B cell (primary cell): Measurements from ENCODE around the gene ECD. TPM values are rescaled to one million over a fixed set of nuclear protein-coding genes. Genes with fewer than 3 reads are reported as not detected.
"Not testable (repeated sequence)": the region's sequence is repeated elsewhere in the genome, so short reads cannot be mapped to it uniquely, and the experiment has no call there.

ENCODE experiments used
- ATAC-seq: fragments of 200-7000 bp; cut with Tn5 transposase; one replicate; pipeline ENCODE4 v1.10.0; 2021; ENCODE audit warnings: low read depth, mild to moderate bottlenecking, moderate number of reproducible peaks, moderate library complexity
- CTCF ChIA-PET: fragments of 350-600 bp; sonication (Branson Sonifier 250); formaldehyde crosslinking; loops from one replicate; lab custom pipeline; 2021; ENCODE audit warnings: antibody characterized with exemption, inconsistent platforms; lab: Charles Lee
- POLR2A ChIA-PET: fragments of 350-600 bp; sonication (Branson Sonifier 250); formaldehyde crosslinking; loops from one replicate; lab custom pipeline; 2021; ENCODE audit warnings: antibody characterized with exemption; lab: Charles Lee
- DNase-seq: peaks from one replicate; pipeline ENCODE4 v3.0.0; 2013
- H2AFZ ChIP-seq: 2 replicates; pipeline ENCODE4 v1.6.1; 2012; ENCODE audit warnings: mild to moderate bottlenecking, low read depth, low read length; ENCODE audit not compliant: insufficient read depth, poor library complexity, severe bottlenecking
- H3K27ac ChIP-seq, 2 donors: 1 replicate in 1 of 2; 2 replicates in 1 of 2; pipeline ENCODE4 v1.5.1; 2012 to 2013; ENCODE audit warnings: low read length in 2 of 2, mild to moderate bottlenecking in 2 of 2, moderate library complexity in 1 of 2
- H3K27me3 ChIP-seq, 4 experiments: fragments of 200-600 bp in 1 of 4; sonication (generic) in 1 of 4; replicated peaks in 1 of 4; 1 replicate in 2 of 4; 2 replicates in 2 of 4; pipeline versions ENCODE4 v1.6.1 to v1.7.0; 2013 to 2016; ENCODE audit warnings: low read length in 3 of 4, mild to moderate bottlenecking in 2 of 4, mixed read lengths in 1 of 4, moderate library complexity in 1 of 4; ENCODE audit not compliant: insufficient read depth in 4 of 4, control insufficient read depth in 3 of 4; ENCODE audit errors: control extremely low read depth in 1 of 4
- H3K36me3 ChIP-seq, 2 experiments: replicated peaks in 1 of 2; 1 replicate in 1 of 2; 2 replicates in 1 of 2; pipeline versions ENCODE4 v1.6.1 to v1.7.1; 2013; ENCODE audit warnings: low read length in 1 of 2; ENCODE audit not compliant: insufficient read depth in 2 of 2, control insufficient read depth in 1 of 2; ENCODE audit errors: control extremely low read depth in 1 of 2, extremely low read depth in 1 of 2
- H3K4me1 ChIP-seq, 2 donors: fragments of 200-600 bp in 1 of 2; sonication (generic) in 1 of 2; 1 replicate in 1 of 2; 2 replicates in 1 of 2; pipeline versions ENCODE4 v1.5.1 to v1.6.1; 2013 to 2017; ENCODE audit warnings: low read length in 2 of 2; ENCODE audit not compliant: control insufficient read depth in 2 of 2, insufficient read depth in 2 of 2
- H3K4me2 ChIP-seq: replicated peaks from 2 replicates; pipeline ENCODE3; 2012; ENCODE audit warnings: mild to moderate bottlenecking, low read depth, low read length; ENCODE audit not compliant: poor library complexity, severe bottlenecking
- H3K4me3 ChIP-seq, 5 experiments: fragments of 200-600 bp in 1 of 5; sonication (generic) in 1 of 5; 1 replicate in 3 of 5; 2 replicates in 2 of 5; pipeline versions ENCODE4 v1.5.1 to v1.7.0; 2011 to 2016; ENCODE audit warnings: low read length in 4 of 5, mild to moderate bottlenecking in 4 of 5, low read depth in 2 of 5, control low read depth in 1 of 5, moderate library complexity in 1 of 5; ENCODE audit not compliant: insufficient read depth in 1 of 5; ENCODE audit errors: control extremely low read depth in 1 of 5, extremely low read depth in 1 of 5
- H3K79me2 ChIP-seq: fragments of 200-600 bp; sonication (generic); one replicate; pipeline ENCODE4 v1.6.0; 2016; ENCODE audit warnings: low read length; ENCODE audit not compliant: control insufficient read depth, insufficient read depth
- H3K9ac ChIP-seq: fragments of 200-600 bp; sonication (generic); 2 replicates; pipeline ENCODE4 v1.6.1; 2017; ENCODE audit warnings: mild to moderate bottlenecking, low read length, moderate library complexity
- H3K9me3 ChIP-seq, 3 donors: one replicate each; pipeline versions ENCODE4 v1.6.1 to v1.7.1; 2013; ENCODE audit warnings: low read length in 2 of 3; ENCODE audit not compliant: control insufficient read depth in 2 of 3, insufficient read depth in 1 of 3; ENCODE audit errors: control extremely low read depth in 1 of 3
- H4K20me1 ChIP-seq: 2 replicates; pipeline ENCODE4 v1.6.0; 2012; ENCODE audit warnings: mild to moderate bottlenecking, low read length; ENCODE audit not compliant: insufficient read depth, control insufficient read depth, poor library complexity, severe bottlenecking
- H3K27ac Mint-ChIP-seq: one replicate; pipeline ENCODE4 v1.8.0; 2021; ENCODE audit warnings: mixed read lengths
- H3K27me3 Mint-ChIP-seq: one replicate; pipeline ENCODE4 v1.8.0; 2021; ENCODE audit warnings: mixed read lengths
- H3K4me1 Mint-ChIP-seq: one replicate; pipeline ENCODE4 v1.8.0; 2021; ENCODE audit warnings: mixed read lengths
- H3K4me3 Mint-ChIP-seq: one replicate; pipeline ENCODE4 v1.8.0; 2021; ENCODE audit warnings: mixed read lengths
- H3K9me3 Mint-ChIP-seq: one replicate; pipeline ENCODE4 v1.8.0; 2022; ENCODE audit warnings: mixed read lengths; ENCODE audit not compliant: insufficient read depth
- EZH2 ChIP-seq: IDR thresholded peaks from 2 replicates; pipeline ENCODE4 v1.6.1; 2012; ENCODE audit warnings: borderline replicate concordance, low read depth, mild to moderate bottlenecking, moderate library complexity, low read length; ENCODE audit not compliant: insufficient read depth, poor library complexity, severe bottlenecking
- WGBS: methylation state at CpG from one replicate; pipeline ENCODE4 v1.1.5; 2013; ENCODE audit warnings: missing lambda C conversion rate; ENCODE audit not compliant: insufficient coverage; 5-methylcytosine and 5-hydroxymethylcytosine counted together
- intact Hi-C: fragments of 100-400 bp; cut with micrococcal nuclease; formaldehyde crosslinking; loops from one replicate; pipeline ENCODE4 v1.10.0; 2022
- polyA plus RNA-seq: library from polyadenylated mRNA; depleted of rRNA; stranded (reverse); fragments of >200 nt; gene quantifications from 2 replicates; pipeline ENCODE4 v1.2.3, GENCODE V29; 2012
- total RNA-seq, 2 donors: library from RNA; stranded (reverse); fragments of 120-200 nt in 1 of 2; gene quantifications; 1 replicate in 1 of 2; 2 replicates in 1 of 2; pipeline versions ENCODE4 v1.2.3 to v1.2.4, GENCODE V29; 2013 to 2022
- TF ChIP-seq, protein P1 (sequence below): fragments of 200-600 bp; IDR thresholded peaks from one replicate; pipeline ENCODE4 v1.8.0; 2022; ENCODE audit warnings: antibody characterized with exemption, mild to moderate bottlenecking

The ECD gene
- total and polyA plus RNA-seq, 2 donors (not counting 1 experiment from before 2014, with no cell fraction given): 15.7 to 37.1 TPM

DNA sequence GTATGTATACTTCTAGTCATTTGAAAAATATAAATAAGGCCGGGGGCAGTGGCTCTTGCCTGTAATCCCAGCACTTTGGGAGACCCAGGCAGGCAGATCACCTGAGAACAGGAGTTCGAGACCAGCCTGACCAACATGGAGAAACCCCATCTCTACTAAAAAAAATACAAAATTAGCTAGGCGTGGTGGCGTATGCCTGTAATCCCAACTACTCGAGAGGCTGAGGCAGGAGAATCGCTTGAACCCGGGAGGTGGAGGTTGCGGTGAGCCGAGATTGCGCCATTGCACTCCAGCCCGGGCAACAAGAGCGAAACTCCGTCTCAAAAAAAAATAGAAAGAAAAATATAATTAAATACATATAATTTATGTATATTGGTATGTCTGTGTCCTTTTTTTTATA, 55.8 kb downstream of the ECD start:
- H3K9me3 Mint-ChIP-seq, H3K79me2 ChIP-seq, H3K9me3 ChIP-seq, H3K36me3 ChIP-seq, H3K4me1 ChIP-seq, H4K20me1 ChIP-seq, H3K4me3 Mint-ChIP-seq, H3K9ac ChIP-seq, H3K27ac ChIP-seq, DNase-seq, H2AFZ ChIP-seq, H3K4me2 ChIP-seq, POLR2A ChIA-PET, H3K27ac Mint-ChIP-seq, ATAC-seq, H3K4me3 ChIP-seq, H3K27me3 ChIP-seq, H3K27me3 Mint-ChIP-seq: not testable (repeated sequence)
- peaks cover 11% of the 10 kb centered on the region for H3K4me1 Mint-ChIP-seq
- CTCF ChIA-PET: interaction anchor here (0.5 to 4.3 kb wide), 2 partner anchors 16 to 111 kb away, joined by 3 to 35 read pairs; partner anchors contain the start of gene P4HA1
- intact Hi-C loops: loop anchor here (5.0 kb wide), 1 partner anchor 140 kb away; the partner anchor contains the start of gene MRPS16
- no CpG with 5 or more reads among the region's 13 CpGs for WGBS

DNA sequence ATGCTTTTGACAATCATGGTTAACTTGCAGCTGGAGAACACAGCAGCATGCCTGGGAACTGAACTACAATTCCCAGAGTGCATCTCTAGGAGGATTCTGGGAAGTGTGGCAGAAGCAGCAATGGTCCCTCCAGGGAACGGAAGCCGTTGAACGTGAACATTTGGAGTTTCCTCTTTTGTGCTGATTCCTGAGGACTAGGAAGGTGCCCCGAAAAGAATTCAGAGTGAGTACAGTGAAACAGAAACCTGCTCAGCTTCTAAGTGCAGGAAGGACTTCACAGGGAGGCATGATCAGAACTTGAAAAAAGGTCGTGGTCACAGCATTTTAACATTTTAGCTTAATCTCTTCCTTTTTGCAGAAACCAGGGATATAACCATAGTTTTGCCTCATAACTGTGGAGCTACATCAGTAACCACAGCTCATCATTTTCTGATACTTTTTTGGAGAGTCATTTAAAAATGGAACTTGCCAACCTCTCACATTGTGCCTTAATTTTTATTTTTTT, 57.4 kb downstream of the ECD start, which contains the start of gene NUDT13:
TSS of gene NUDT13 (plus strand) at position 111 of the 505 bp plus-strand sequence. CDS start 3,911 bp downstream, outside the sequence.
- ATAC-seq (peak; percentile 93), DNase-seq (peak; percentile 80)
- peaks cover 1 to 3% of the 10 kb centered on the region in 2 experiments for H3K36me3 ChIP-seq
- TF ChIP-seq, protein P1, sequence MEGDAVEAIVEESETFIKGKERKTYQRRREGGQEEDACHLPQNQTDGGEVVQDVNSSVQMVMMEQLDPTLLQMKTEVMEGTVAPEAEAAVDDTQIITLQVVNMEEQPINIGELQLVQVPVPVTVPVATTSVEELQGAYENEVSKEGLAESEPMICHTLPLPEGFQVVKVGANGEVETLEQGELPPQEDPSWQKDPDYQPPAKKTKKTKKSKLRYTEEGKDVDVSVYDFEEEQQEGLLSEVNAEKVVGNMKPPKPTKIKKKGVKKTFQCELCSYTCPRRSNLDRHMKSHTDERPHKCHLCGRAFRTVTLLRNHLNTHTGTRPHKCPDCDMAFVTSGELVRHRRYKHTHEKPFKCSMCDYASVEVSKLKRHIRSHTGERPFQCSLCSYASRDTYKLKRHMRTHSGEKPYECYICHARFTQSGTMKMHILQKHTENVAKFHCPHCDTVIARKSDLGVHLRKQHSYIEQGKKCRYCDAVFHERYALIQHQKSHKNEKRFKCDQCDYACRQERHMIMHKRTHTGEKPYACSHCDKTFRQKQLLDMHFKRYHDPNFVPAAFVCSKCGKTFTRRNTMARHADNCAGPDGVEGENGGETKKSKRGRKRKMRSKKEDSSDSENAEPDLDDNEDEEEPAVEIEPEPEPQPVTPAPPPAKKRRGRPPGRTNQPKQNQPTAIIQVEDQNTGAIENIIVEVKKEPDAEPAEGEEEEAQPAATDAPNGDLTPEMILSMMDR: no peak
- TF ChIP-seq EZH2: no peak
- Mint-ChIP-seq H3K4me1 (peaks cover 11% of the 10 kb centered on the region), H3K27me3 (no peaks in the 10 kb centered on the region), H3K4me3 (peak within 1 kb of the TSS; percentile 97), H3K27ac (peak within 1 kb of the TSS; percentile 93), H3K9me3 (no peaks in the 10 kb centered on the region)
- 3% methylated on average over 5 of the region's 5 CpGs for WGBS
- H3K27ac ChIP-seq: peak within 1 kb of the TSS; percentile 26 to 62
- no peaks in the 10 kb centered on the region for H3K79me2 ChIP-seq
- intact Hi-C loops: loop anchor here (1.0 to 5.0 kb wide), 3 partner anchors 14 to 142 kb away; partner anchors contain the start of genes ECD, FAM149B1, MRPS16 and P4HA1
- no peaks in the 10 kb centered on the region for H3K9me3 ChIP-seq
- H2AFZ ChIP-seq: peak within 1 kb of the TSS; percentile 64
- POLR2A ChIA-PET: interaction anchor here (1.8 to 2.1 kb wide), 2 partner anchors 13 to 15 kb away, joined by 7 read pairs; partner anchors contain the start of gene P4HA1
- no peaks in the 10 kb centered on the region for H3K27me3 ChIP-seq
- CTCF ChIA-PET: interaction anchor here (0.8 to 4.3 kb wide), 6 partner anchors 10 to 49 kb away, joined by 3 to 35 read pairs (median 7); partner anchors contain the start of gene P4HA1
- peak within 1 kb of the TSS; percentile 65 for H3K4me2 ChIP-seq
- H3K9ac ChIP-seq: peak within 1 kb of the TSS; percentile 64
- peak within 1 kb of the TSS; percentile 50 to 79 (median 71) for H3K4me3 ChIP-seq
- peaks cover 0 to 9% of the 10 kb centered on the region in 2 donors for H3K4me1 ChIP-seq
- no peaks in the 10 kb centered on the region for H4K20me1 ChIP-seq

DNA sequence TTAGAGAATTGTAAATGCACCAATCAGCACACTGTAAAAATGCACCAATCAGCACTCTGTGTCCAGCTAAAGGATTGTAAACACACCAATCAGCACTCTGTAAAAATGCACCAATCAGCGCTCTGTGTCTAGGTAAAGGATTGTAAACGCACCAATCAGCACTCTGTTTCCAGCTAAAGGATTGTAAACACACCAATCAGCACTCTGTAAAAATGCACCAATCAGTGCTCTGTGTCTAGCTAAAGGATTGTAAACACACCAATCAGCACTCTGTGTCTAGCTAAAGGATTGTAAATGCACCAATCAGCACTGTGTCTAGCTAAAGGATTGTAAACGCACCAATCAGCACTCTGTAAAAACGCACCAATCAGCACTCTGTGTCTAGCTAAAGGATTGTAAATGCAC, 58.6 kb downstream of the ECD start:
- H3K4me3 Mint-ChIP-seq, H3K9me3 Mint-ChIP-seq, H3K4me3 ChIP-seq, H3K27me3 Mint-ChIP-seq, DNase-seq, H3K4me2 ChIP-seq, H2AFZ ChIP-seq, H3K79me2 ChIP-seq, H3K9ac ChIP-seq, H3K27ac Mint-ChIP-seq, H3K27ac ChIP-seq, ATAC-seq, H3K36me3 ChIP-seq, H3K9me3 ChIP-seq, H3K27me3 ChIP-seq, H3K4me1 ChIP-seq, intact Hi-C loops, H4K20me1 ChIP-seq: not testable (repeated sequence)
- POLR2A ChIA-PET: interaction anchor here (0.7 to 2.1 kb wide), 2 partner anchors 14 to 45 kb away, joined by 3 to 7 read pairs; no protein-coding TSS in a partner anchor
- H3K4me1 Mint-ChIP-seq: peaks cover 11% of the 10 kb centered on the region
- CTCF ChIA-PET: interaction anchor here (0.7 to 4.3 kb wide), 4 partner anchors 10 to 49 kb away, joined by 3 to 35 read pairs (median 7); partner anchors contain the start of gene P4HA1
- 93% methylated on average over 3 of the region's 4 CpGs for WGBS
